LHCN-M2 (cell line): Measurements from ENCODE around the gene RNF175. TPM values are rescaled to one million over a fixed set of nuclear protein-coding genes. Genes with fewer than 3 reads are reported as not detected.
"Not testable (repeated sequence)": the region's sequence is repeated elsewhere in the genome, so short reads cannot be mapped to it uniquely, and the experiment has no call there.

Experiments used
- DNase-seq: peaks from one replicate; pipeline ENCODE4 v3.0.0-alpha.2; 2012; ENCODE audit warnings: low read depth
- total RNA-seq: library from RNA; depleted of rRNA; stranded (reverse); fragments of >200 nt; gene quantifications from 2 replicates; pipeline ENCODE4 v1.2.3, GENCODE V29; 2014; rRNA removed

Gene RNF175
- total RNA-seq, 1 experiment from 2014 or later, result not detected

- DNase-seq, result no peak
Measured at GRCh38 chr4:153684182-153684970, 75.4 kb downstream of the RNF175 start, which contains the start of gene TLR2. TLR2 (plus strand) TSS chr4:153684280; CDS start chr4:153702908, 18,628 bp downstream.

GRCh38 chr4:153683763-153684181 lies 76.1 kb downstream of the RNF175 start:
- no peak for DNase-seq

DNA sequence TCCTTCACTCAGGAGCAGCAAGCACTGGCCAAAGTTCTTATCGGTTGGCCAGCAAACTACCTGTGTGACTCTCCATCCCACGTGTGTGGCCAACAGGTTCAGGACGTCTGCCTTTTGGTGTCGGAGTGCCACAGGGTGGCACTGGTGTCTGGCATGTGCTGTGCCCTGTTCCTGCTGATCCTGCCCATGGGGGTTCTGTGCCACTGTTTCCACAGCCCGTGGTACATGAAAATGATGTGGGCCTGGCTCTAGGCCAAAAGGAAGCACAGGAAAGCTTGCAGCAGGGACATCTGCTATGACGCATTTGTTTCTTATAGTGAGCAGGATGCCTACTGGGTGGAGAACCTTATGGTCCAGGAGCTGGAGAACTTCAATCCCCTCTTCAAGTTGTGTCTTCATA lies 80.3 kb downstream of the RNF175 start:
- no peak for DNase-seq

DNA sequence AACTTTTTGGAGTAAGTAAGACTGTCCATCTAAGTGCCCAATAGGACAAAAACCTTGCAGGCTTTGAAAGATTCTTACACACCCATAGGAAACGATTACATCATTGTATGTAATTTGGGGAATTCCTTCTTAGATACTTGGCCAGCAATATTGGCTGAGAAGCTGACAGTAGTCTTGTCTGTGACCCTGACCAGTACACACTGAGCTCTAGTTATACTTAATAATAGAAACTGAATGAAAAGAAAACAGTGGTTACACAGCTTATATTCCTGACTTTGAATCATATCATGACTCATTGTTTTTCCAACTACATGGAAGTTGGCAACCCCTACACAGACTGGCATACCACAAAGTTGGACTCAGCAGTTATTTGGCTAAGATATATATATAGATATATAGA lies 82.8 kb downstream of the RNF175 start:
- peak; percentile 81 for DNase-seq

- peak; percentile 29 for DNase-seq
Measured at GRCh38 chr4:153676486-153676885, 83.3 kb downstream of the RNF175 start.

- no peak for DNase-seq
Measured at GRCh38 chr4:153669838-153670237, 90.0 kb downstream of the RNF175 start.

GRCh38 chr4:153668647-153669046 lies 91.2 kb downstream of the RNF175 start:
- no peak for DNase-seq

- DNase-seq, result not testable (repeated sequence)
Measured at GRCh38 chr4:153666505-153666904, 93.3 kb downstream of the RNF175 start.

DNA sequence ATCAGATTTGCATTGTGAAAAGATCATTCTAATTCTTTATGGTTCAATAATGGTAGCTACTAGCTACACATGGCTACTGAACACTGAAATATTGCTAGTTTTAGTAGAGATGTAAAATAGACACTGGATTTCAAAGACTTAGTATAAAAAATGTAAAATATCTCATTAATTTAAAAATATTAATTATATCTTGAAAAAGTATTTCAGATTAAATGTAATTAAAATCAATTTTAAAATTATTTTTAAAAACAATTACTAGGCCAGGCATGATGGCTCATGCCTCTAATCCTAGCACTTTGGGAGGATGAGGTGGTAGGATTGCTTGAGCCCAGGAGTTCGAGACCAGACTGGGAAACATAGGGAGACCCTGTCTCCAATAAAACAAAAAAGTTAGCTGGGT lies 96.2 kb downstream of the RNF175 start:
- DNase-seq, result no peak

- no peak for DNase-seq
Measured at GRCh38 chr4:153661908-153662307, 97.9 kb downstream of the RNF175 start.

DNA sequence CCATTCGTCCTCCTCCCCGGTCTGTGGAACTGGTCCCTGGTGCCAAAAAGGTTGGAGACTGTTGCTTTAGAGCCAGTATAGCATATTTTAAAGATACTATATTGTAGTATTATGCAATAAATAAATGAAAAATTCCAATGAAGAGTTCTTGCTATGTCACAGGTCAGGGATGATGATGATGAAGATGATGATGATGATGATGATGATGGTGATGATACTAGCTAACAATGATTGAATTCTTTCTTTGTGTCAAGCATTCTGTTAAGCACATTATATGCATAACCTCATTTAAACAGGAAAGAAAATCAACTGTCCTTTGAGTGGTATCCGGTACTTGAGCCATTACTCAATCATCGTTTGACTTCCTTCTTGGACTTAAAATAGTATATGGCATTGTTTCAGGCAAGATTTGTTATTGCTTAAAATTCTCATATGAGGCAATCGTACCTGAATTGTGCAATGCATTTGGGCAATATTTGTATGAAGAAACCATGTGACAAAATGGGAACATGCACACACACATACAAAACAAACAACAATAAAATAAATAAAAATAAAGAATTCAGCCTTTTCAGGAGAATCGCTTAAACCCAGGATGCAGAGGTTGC lies 98.5 kb downstream of the RNF175 start:
- peak; percentile 34 for DNase-seq

Other genes starting within 250 kb of the RNF175 start
- gene TLR2, start 75.7 kb downstream of the RNF175 start, total RNA-seq, result 1.0 and 1.3 TPM in 2 replicates
- gene SFRP2, start 29.1 kb upstream of the RNF175 start, total RNA-seq, result not detected in 2 replicates